DMS 273 (cell line): Measurements from ENCODE around the gene UCHL5.

Experiments
- DNase-seq: peaks from one replicate; lab custom pipeline; 2025; ENCODE audit not compliant: unreplicated experiment; lab: John Stamatoyannopoulos, UW

Gene UCHL5

DNA sequence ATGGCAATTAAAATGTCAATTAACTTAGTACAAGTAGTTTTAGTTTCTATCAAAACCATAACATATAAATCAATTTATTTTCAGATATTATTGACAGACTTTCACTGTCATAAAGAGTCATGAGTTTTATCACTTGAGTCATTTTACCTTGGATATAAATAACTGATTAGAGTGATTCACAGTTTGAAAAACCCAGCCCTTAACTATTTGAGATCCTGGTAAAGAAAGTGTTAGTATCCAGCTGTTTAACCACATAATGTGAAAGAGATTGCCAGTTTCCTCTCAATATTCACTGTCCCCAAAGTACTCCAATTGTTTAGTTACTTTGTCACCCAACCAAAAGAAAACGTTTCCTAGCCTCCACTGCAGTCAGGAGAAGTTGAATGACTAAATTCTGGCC, 91.3 kb downstream of the UCHL5 start:
- DNase-seq, result no peak

DNA sequence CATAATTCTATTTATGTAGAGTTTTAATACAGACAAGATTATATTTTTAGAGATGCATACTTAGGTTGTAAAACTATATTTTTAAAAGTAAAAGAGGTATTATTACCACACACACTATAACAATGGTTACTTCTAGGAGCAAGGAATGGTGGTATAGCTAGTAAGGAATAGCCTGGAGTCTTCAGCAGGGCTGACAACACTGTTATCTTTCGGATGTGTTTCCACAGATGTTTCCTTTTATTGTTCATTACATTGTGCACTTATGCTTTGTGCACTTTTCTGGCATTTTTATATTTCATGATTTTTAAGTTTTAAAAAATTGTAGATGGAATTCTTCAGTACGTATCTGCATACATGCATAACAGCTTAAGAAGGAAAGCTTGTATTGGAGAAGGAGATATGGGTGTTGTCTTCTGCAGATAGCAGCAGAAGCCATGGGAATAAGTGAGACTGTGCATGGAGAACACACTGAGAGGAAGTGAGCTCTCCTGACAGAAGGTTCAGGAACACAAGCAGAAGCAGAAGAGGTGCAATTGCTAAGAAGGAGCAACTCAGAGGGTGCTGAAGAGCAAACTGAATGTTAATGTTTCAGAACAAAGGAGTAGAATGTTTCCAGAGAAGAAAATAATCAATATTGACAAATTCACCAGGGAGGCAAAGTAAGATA, 91.8 kb downstream of the UCHL5 start:
- DNase-seq, result no peak

DNA sequence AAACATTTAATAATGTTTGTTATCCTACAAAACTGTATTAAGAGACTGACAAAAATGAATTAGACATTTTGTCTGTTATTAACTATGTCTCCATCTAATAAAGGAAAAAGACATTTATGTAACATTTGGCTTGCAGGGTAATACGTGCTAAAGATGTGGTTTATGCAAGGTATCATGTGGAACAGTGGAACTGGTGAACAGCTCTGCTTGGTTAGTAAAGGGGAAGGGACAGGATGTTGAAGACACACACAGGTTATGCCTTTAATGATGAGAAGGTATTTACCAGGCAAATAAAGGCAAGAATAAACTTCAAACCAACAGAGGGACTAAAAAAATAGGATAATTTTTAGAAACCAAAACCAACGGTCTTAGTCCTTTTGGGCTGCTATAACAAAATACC, 93.1 kb downstream of the UCHL5 start:
- no peak for DNase-seq

GRCh38 chr1:192962901-192963300, 96.3 kb downstream of the UCHL5 start:
- no peak for DNase-seq
